Measurements from ENCODE around the gene MRFAP1.

The MRFAP1 gene

DNA sequence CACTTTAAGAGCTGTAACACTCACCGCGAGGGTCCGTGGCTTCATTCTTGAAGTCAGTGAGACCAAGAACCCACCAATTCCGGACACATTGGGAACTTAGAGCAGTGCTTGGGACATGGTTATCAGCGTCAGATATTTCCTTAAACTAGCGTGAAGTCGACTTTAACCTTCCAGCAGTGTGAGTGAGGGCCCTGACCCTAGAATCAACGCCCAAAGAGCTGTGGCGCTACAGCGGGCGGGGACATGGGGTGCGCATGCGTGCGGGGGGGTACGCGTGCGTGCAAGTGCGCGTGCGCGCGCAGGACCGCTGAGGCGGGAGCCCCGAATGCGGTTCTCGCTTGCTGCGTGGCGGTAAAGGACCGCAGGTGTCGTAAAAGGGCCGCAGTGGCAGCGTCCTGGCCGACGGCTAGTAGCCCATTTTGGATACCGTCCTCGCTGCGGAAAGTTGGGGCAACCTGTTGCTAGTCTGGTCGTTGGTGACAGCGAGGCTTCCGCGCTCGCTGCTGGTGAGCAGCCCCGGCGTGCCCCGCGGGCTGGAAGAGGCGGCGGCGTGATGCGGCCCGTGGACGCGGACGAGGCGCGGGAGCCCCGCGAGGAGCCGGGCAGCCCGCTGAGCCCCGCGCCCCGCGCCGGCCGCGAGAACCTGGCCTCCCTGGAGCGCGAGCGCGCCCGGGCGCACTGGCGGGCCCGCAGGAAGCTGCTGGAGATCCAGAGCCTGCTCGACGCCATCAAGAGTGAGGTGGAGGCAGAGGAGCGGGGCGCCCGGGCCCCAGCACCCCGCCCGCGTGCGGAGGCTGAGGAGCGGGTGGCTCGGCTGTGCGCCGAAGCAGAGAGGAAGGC, 33.4 kb downstream of the MRFAP1 start:
- H3K4me3 ChIP-seq (ENCODE audit: low read depth, low read length) = peak overlapping the region; percentile 58
- in situ Hi-C loops (cut with HindIII; ENCODE audit: low sequenced_read_pairs) = no loop called here
- TF ChIP-seq, protein P1, sequence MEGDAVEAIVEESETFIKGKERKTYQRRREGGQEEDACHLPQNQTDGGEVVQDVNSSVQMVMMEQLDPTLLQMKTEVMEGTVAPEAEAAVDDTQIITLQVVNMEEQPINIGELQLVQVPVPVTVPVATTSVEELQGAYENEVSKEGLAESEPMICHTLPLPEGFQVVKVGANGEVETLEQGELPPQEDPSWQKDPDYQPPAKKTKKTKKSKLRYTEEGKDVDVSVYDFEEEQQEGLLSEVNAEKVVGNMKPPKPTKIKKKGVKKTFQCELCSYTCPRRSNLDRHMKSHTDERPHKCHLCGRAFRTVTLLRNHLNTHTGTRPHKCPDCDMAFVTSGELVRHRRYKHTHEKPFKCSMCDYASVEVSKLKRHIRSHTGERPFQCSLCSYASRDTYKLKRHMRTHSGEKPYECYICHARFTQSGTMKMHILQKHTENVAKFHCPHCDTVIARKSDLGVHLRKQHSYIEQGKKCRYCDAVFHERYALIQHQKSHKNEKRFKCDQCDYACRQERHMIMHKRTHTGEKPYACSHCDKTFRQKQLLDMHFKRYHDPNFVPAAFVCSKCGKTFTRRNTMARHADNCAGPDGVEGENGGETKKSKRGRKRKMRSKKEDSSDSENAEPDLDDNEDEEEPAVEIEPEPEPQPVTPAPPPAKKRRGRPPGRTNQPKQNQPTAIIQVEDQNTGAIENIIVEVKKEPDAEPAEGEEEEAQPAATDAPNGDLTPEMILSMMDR (IDR thresholded peaks at IDR 0.05; ENCODE audit: low read depth, low read length, missing control alignments) = no peak
- peak; percentile 81 for DNase-seq (ENCODE audit: low read depth)

DNA sequence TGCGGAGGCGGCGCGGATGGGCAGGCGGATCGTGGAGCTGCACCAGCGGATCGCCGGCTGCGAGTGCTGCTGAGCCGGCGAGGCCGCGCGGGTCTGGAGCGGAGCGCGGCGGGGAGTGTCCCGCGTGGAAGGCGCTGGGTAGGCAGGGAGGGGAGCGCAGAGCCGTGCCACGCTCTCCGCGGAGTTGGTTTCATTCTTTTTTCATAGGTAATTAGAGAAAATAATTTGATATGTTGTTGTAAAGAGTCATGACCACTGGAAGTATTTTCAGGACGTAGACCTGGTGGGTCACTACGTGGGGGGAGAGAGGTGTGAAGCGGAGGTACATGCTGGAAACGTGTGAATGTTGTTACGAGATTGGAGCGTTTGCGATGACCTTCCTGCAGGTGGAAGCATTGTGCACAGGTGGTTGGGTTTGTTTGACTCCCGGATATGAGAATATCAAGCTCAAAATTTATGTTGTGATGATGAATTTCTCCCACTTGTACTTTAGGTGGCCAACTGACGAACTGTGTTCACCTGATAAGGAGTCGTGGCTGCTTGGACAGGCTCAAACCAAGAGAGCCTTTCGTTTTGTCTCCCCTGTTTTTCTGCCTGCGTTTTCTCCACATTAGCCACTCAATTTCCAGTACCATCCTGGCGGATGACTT, 34.1 kb downstream of the MRFAP1 start:
- TF ChIP-seq, protein P1 (IDR thresholded peaks at IDR 0.05; ENCODE audit: low read depth, low read length, missing control alignments) = peak; percentile 46
- H3K4me3 ChIP-seq (ENCODE audit: low read depth, low read length) = peak overlapping the region; percentile 58
- in situ Hi-C loops (cut with HindIII; ENCODE audit: low sequenced_read_pairs) = no loop called here
- no peak for DNase-seq (ENCODE audit: low read depth)

DNA sequence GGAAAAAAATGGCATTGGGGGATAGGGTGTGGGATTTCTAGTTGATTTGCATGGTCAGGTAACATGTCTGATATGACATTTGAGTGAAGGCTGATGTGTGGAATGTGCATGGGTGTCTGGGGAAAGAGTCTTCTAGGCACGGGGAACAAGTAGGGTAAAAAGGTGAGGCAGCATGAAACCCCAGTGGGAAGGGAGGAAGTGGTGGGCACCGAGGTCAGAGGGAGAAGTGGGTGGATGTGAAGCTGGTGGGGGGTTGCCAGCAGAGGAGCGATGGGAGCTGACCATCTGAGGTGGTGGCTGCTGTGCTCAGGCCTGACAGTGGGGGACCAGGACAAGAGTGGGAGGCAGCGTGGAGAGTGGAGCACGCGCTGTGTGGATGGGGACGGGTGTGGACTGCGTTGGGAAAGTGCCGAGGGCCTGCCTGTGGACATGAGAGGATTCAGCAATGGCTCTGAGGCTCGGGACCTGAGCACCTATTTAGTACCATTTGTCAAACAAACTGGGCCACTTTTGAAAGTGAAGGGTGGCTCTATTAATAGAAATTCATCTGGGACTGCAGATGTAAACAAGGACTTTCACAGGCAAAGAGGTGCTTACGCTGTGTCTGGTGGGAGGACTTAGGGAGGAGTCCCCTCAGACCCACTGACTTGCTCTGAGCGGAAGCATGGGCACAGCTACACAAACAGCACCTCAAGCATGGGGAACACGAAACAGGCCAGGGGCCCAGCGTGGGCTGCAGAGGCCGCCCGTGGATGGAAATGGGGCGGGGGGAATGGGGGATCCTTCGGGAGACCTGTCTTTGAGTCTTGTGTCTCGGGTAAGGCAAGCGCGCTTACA, 36.5 kb downstream of the MRFAP1 start:
- in situ Hi-C loops (cut with HindIII; ENCODE audit: low sequenced_read_pairs) = no loop called here
- TF ChIP-seq, protein P1 (IDR thresholded peaks at IDR 0.05; ENCODE audit: low read depth, low read length, missing control alignments) = no peak
- no peak overlapping the region for H3K4me3 ChIP-seq (ENCODE audit: low read depth, low read length)
- DNase-seq (ENCODE audit: low read depth) = no peak

GRCh38 chr4:6680372-6681034, 40.0 kb downstream of the MRFAP1 start:
- DNase-seq (ENCODE audit: low read depth) = no peak
- TF ChIP-seq, protein P1 (IDR thresholded peaks at IDR 0.05; ENCODE audit: low read depth, low read length, missing control alignments) = no peak
- in situ Hi-C loops (cut with HindIII; ENCODE audit: low sequenced_read_pairs) = no loop called here
- H3K4me3 ChIP-seq (ENCODE audit: low read depth, low read length) = no peak overlapping the region

DNA sequence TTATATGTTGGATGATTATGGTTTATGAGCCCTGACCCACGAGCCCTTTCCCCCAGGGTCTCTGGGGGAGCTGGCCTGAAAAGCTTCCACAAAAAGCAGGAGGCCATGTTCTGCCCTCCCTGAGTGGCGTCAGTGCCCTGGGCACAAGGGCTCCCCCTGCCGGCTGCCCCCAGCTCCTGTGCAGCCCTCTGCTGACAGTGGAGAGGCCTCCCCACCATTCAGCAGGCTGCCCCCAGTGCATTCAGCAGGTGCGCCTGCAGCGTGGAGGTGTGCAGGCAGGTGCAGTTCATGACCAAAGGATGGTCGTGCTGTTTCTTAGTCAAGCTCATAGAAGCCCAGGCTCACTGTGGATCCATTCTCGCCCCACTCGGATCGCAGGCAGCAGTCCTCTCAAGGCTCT, 40.7 kb downstream of the MRFAP1 start:
- no peak overlapping the region for H3K4me3 ChIP-seq (ENCODE audit: low read depth, low read length)
- no peak for DNase-seq (ENCODE audit: low read depth)
- in situ Hi-C loops (cut with HindIII; ENCODE audit: low sequenced_read_pairs) = no loop called here
- TF ChIP-seq, protein P1 (IDR thresholded peaks at IDR 0.05; ENCODE audit: low read depth, low read length, missing control alignments) = no peak

All from astrocyte of the cerebellum (primary cell).